ENCODE measurements around the gene IL17REL. TPM values are rescaled to one million over a fixed set of nuclear protein-coding genes. Genes with fewer than 3 reads are reported as not detected.

IL17REL gene
- total RNA-seq, 1 donor from 2014 or later = not detected

GRCh38 chr22:49979587-49980264 is 32.8 kb downstream of the IL17REL start:
- no peak for DNase-seq (ENCODE audit: low spot score in 2 of 2)
- Histone ChIP-seq H3K4me3 (no peak overlapping the region), H3K36me3 (no peaks in the 10 kb centered on the region), H3K9me3 (peaks cover 0 to 9% of the 10 kb centered on the region in 2 donors), H3K27ac (no peak overlapping the region), H3K27me3 (peaks cover 11% of the 10 kb centered on the region), H3K4me1 (no peaks in the 10 kb centered on the region)
- intact Hi-C loops (cut with DNase I) = no loop called here
- peak in 1 of 3 experiments; percentile 33 for TF ChIP-seq CTCF (IDR thresholded peaks at IDR 0.05)

DNA sequence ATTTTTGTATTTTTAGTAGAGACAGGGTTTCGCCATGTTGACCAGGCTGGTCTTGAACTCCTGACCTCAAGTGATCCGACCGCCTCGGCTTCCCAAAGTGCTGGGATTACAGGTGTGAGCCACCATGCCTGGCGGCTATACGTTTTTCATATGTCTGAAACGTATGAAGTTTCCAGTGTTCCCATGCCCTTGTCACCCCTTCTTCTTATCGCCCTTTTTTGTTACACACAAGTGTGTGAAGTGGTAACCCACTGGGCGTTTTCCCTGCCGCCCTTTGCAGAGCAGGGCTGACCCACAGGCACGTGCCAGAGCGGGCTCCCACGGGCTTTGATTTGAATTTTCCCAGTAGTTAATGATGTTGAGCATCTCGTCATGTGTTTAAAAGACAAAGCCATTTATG is 35.0 kb downstream of the IL17REL start:
- DNase-seq (ENCODE audit: low spot score in 2 of 2) = no peak
- Histone ChIP-seq H3K27ac (no peak overlapping the region), H3K4me3 (no peak overlapping the region), H3K27me3 (peaks cover 2% of the 10 kb centered on the region), H3K36me3 (no peaks in the 10 kb centered on the region), H3K9me3 (peaks cover 0 to 9% of the 10 kb centered on the region in 2 donors), H3K4me1 (no peaks in the 10 kb centered on the region)
- TF ChIP-seq CTCF (IDR thresholded peaks at IDR 0.05) = no peak
- intact Hi-C loops (cut with DNase I) = no loop called here

DNA sequence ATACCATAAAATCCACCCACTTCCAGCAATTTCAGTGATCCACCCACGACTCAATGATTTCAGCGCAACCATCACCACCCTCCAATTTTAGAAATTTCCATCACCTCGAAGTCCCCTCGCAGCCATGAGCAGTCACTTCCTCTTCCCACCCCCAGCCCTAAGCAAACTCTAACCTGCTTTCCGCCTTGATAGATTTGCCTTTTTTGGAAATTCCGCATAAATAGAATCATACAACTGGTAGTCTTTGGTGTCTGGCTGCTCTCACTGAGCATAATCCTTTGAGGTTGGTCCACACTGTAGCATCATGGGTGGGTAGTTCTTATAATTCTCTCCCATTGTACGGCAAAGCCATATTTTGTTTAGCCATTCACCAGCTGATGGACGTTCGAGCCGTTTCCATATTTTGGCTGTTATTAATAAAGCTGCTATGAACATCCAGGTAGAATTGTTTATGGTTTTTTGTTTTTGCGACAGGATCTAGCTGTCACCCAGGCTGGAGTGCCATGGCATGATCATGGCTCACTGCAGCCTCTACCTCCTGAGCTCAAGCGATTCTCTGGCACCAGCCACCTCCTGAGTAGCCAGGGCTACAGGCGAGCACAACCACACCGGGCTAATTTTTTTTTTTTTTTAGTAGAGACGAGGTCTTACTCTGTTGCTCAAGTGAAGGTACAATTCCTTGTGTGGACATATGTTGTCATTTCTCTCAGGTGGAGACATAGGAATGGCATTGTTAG is 36.0 kb downstream of the IL17REL start:
- Histone ChIP-seq H3K27ac (no peak overlapping the region), H3K4me3 (no peak overlapping the region), H3K9me3 (peaks cover 0 to 9% of the 10 kb centered on the region in 2 donors), H3K27me3 (no peaks in the 10 kb centered on the region), H3K36me3 (no peaks in the 10 kb centered on the region), H3K4me1 (peaks cover 5 to 7% of the 10 kb centered on the region in 2 donors)
- intact Hi-C loops (cut with DNase I) = no loop called here
- TF ChIP-seq CTCF (IDR thresholded peaks at IDR 0.05) = no peak
- no peak for DNase-seq (ENCODE audit: low spot score in 2 of 2)

GRCh38 chr22:49975543-49976389 is 36.8 kb downstream of the IL17REL start:
- H3K27me3 ChIP-seq = no peaks in the 10 kb centered on the region
- peaks cover 6 to 12% of the 10 kb centered on the region in 2 donors for H3K4me1 ChIP-seq
- peaks cover 0 to 9% of the 10 kb centered on the region in 2 donors for H3K9me3 ChIP-seq
- intact Hi-C loops (cut with DNase I) = no loop called here
- no peak overlapping the region for H3K4me3 ChIP-seq
- peak overlapping the region; percentile 22 to 37 for H3K27ac ChIP-seq
- TF ChIP-seq CTCF (IDR thresholded peaks at IDR 0.05) = no peak
- DNase-seq (ENCODE audit: low spot score in 2 of 2) = peak in 1 of 2 donors; percentile 59
- no peaks in the 10 kb centered on the region for H3K36me3 ChIP-seq

- no peak for TF ChIP-seq CTCF (IDR thresholded peaks at IDR 0.05)
- Histone ChIP-seq H3K4me3 (no peak overlapping the region), H3K9me3 (no peaks in the 10 kb centered on the region), H3K36me3 (no peaks in the 10 kb centered on the region), H3K27me3 (no peaks in the 10 kb centered on the region), H3K27ac (no peak overlapping the region), H3K4me1 (peaks cover 9 to 18% of the 10 kb centered on the region in 2 donors)
- no peak for DNase-seq (ENCODE audit: low spot score in 2 of 2)
- intact Hi-C loops (cut with DNase I) = no loop called here
These were observed 39.3 kb downstream of the IL17REL start for GRCh38 chr22:49973018-49973961.

All from ascending aorta (tissue), 2 donors.